Urinary bladder (tissue), 4 donors: Measurements from ENCODE around the gene TUBG1. TPM values are rescaled to one million over a fixed set of nuclear protein-coding genes. Genes with fewer than 3 reads are reported as not detected.
A peak's percentile ranks its signal among the peaks of the same experiment; 100 is the strongest.
"Not testable (repeated sequence)": the region's sequence is repeated elsewhere in the genome, so short reads cannot be mapped to it uniquely, and the experiment has no call there.

ENCODE experiments used
- DNase-seq: peaks from one replicate; pipeline ENCODE4 v3.0.0-alpha.2; 2015; ENCODE audit errors: extremely low spot score
- H3K27ac ChIP-seq: one replicate; pipeline ENCODE4 v1.5.1; 2013; ENCODE audit warnings: low read depth, mild to moderate bottlenecking, moderate library complexity
- H3K36me3 ChIP-seq: one replicate; pipeline ENCODE4 v1.6.1; 2013; ENCODE audit warnings: mild to moderate bottlenecking, moderate library complexity; ENCODE audit not compliant: insufficient read depth
- H3K4me1 ChIP-seq: one replicate; pipeline ENCODE4 v1.6.1; 2013; ENCODE audit warnings: mild to moderate bottlenecking, moderate library complexity; ENCODE audit not compliant: insufficient read depth
- H3K4me3 ChIP-seq: one replicate; pipeline ENCODE4 v1.5.1; 2013; ENCODE audit warnings: low read depth, low read length
- WGBS: extraction: QIAGEN DNeasy Blood & Tissue Kit; methylation state at CpG from one replicate; pipeline ENCODE4 v1.1.7; 2013; 5-methylcytosine and 5-hydroxymethylcytosine counted together
- polyA plus RNA-seq: library from polyadenylated mRNA; stranded (reverse); fragments of 200-250 nt; gene quantifications from one replicate; pipeline ENCODE4 v1.2.3, GENCODE V29; 2013
- total RNA-seq: library from RNA; depleted of rRNA; stranded (reverse); fragments of >200 nt; gene quantifications from one replicate; pipeline ENCODE4 v1.2.3, GENCODE V29; 2014
- donor health status: healthy with polysubstance abuse.
- donor health status: healthy.

The TUBG1 gene
- total and polyA plus RNA-seq, 2 donors: 15.2 to 42.9 TPM

DNA sequence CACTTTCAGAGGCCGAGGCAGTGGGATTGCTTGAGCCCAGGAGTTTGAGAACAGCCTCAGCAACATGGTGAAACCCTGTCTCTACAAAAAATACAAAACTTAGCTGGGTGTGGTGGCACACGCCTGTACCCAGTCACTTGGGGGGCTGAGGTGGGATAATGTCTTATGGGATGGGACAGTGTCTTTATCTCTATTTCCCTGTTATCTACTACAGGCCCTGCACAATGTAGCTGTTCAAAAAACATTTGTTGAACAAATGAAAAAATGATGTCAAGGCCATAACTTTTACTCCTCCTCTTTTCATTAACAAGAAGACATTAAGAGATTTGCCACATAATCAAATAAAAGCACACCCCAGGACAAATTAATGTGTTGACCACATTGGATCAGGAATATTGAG, 13.8 kb downstream of the TUBG1 start:
- Histone ChIP-seq H3K4me1 (no peaks in the 10 kb centered on the region), H3K27ac (no peak overlapping the region), H3K36me3 (no peaks in the 10 kb centered on the region), H3K4me3 (no peak overlapping the region)
- DNase-seq: no peak
- 86% methylated on average over 2 of the region's 2 CpGs for WGBS

DNA sequence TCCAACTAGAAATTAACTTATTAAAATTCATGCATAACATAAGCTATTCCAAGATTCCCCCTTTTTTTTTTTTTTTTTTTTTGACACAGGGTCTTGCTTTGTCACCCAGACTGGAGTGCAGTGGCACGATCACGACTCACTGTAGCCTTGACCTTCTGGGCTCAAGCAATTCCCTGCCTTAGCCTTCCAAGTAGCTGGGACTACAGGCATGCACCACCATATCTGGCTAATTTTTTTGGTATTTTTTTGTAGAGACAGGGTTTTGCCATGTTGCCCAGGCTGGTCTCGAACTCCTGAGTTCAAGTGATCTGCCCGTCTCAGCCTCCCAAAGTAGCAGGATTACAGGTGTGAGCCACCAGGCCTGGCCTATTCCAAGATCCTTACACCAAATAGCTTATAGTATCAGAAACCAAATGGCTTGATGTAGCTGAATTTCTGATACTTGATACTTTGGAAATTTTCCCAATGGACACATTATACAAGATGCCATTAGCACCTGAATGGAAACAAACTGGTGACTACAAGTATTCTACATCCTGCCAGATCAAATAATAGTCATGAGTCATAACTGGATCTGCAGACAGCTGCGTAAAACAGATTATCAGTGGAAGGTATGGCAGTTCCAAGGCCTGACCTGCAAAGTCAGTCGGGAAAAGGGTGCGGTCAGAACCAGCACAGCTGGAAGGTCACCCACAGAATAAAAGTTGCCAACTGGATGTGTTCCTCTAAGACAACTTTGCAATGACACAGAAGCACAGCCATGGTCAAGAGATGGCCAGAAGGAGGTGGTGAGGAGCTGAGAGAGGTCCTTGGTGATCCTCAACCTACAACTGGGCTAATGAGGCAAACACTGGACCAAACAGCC, 14.5 kb downstream of the TUBG1 start:
- no peak overlapping the region for H3K27ac ChIP-seq
- no peaks in the 10 kb centered on the region for H3K36me3 ChIP-seq
- no peak for DNase-seq

DNA sequence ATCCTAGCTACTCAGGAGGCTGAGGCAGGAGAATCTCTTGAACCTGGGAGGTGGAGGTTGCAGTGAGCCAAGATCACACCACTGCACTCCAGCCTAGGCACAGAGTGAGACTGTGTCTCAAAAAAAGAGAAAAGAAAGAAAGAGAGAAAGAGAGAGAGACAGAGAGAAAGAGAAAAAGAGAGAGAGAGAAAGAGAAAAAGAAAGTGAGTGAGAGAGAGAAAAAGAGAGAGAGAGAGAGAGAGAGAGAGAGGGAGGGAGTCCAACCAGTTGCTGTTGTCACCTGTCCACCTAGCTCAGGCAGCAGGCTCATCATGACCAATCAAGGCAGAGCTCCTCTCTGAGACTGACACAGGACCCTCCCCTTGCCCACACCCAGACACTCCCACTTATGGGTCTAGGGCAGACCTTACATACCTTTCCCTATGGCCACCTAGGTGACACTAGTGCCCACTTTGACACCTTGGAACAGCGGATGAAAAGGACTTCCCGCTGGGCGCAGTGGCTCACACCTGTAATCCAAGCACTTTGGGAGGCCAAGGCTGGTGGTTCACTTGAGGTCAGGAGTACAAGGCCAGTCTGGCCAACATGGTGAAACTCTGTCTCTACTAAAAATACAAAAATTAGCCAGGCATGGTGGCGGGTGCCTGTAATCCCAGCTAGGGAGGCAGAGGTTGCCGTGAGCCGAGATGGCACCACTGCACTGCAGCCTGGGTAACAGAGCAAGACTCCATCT, 17.7 kb downstream of the TUBG1 start:
- 92% methylated on average over 6 of the region's 6 CpGs for WGBS
- H3K27ac ChIP-seq, H3K36me3 ChIP-seq, H3K4me3 ChIP-seq, H3K4me1 ChIP-seq, DNase-seq: not testable (repeated sequence)

More for the DNA sequence above, 14.5 kb downstream of the TUBG1 start:
- Histone ChIP-seq H3K4me1 (no peaks in the 10 kb centered on the region), H3K4me3 (no peak overlapping the region)
- 83% methylated on average over 7 of the region's 7 CpGs for WGBS

DNA sequence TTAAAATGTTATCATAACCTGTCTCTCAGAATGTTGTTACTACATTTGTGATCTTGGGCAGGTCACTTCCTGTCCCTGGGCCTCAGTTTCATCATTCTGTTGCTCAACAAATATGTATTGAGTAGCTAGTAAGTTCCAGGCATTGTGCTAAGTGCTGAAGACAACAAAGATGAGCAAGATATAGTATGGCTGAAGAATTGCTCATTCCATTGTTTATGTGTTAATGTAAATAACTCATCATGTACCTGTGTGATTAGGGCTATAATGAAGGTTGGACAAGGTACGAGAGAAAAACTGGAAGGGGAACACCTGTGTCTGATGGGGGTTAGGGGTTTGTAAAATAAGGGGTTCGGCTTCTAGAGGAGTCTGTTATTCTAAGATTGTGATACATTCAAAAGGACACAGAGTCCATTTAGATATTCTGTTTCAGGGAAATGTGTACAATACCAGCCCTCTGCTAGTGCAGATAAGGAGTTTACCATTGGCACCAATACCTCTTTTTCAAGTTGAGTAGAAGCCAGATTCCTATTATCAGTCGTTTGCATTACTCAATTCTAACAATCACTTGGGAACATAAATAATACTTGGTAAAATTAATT, 20.0 kb downstream of the TUBG1 start:
- Histone ChIP-seq H3K4me1 (no peaks in the 10 kb centered on the region), H3K27ac (no peak overlapping the region), H3K36me3 (no peaks in the 10 kb centered on the region), H3K4me3 (no peak overlapping the region)
- 67% methylated on average over 3 of the region's 3 CpGs for WGBS
- DNase-seq: no peak

DNA sequence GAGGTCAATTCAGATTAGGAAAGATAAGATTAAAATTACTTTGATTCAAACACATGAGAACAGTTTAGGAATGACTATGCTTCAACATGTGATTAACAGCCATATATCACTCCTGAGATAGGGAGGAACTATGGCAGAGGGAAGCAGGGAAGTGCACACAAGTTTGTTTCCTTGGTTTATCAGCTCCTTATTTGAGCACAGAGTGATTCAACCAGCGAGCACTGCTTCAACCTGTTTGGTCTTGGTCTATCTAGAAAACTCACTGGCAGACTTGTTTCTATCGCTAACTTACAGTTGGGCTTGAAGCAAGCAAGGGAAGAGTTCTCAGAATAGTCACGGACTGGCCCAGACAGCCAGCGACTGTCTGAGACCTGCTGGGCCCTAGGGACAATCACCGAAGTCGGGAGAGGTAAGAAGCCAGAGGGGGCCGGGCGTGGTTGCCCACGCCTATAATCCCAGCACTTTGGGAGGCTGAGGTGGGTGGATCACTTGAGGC, 23.5 kb downstream of the TUBG1 start:
- 74% methylated on average over 9 of the region's 9 CpGs for WGBS
- no peak for DNase-seq
- no peaks in the 10 kb centered on the region for H3K36me3 ChIP-seq
- H3K27ac ChIP-seq: no peak overlapping the region
- H3K4me3 ChIP-seq: no peak overlapping the region
- no peaks in the 10 kb centered on the region for H3K4me1 ChIP-seq

DNA sequence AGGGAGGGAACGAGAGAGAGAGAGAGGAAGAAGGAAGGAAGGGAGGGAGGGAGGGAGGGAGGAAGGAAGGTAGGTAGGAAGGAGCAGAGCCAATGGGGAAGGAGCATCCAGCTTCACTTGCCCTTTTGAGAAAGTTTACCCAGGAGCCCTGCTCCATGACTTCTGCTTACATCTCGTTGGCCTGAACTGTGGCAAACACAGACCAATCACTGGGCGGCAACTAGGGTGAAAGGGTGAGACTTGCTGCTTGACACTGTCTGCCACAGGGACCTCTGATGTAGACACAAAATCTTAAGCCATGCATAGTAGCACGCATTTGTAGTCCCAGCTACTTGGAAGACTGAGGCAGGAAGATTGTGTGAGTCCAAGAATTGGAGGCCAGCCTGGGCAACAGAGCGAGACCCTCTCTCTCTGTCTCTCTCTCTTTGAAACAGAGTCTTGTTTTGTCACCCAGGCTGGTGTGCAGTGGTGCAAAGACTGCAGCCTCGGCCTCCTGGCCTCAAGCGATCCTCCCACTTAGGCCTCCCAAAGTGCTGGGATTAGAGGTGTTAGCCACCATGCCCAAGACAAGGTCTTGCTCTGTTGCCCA, 30.1 kb downstream of the TUBG1 start:
- 79% methylated on average over 6 of the region's 7 CpGs for WGBS
- DNase-seq: no peak
- no peaks in the 10 kb centered on the region for H3K4me1 ChIP-seq
- H3K27ac ChIP-seq: no peak overlapping the region
- H3K4me3 ChIP-seq: no peak overlapping the region
- no peaks in the 10 kb centered on the region for H3K36me3 ChIP-seq

DNA sequence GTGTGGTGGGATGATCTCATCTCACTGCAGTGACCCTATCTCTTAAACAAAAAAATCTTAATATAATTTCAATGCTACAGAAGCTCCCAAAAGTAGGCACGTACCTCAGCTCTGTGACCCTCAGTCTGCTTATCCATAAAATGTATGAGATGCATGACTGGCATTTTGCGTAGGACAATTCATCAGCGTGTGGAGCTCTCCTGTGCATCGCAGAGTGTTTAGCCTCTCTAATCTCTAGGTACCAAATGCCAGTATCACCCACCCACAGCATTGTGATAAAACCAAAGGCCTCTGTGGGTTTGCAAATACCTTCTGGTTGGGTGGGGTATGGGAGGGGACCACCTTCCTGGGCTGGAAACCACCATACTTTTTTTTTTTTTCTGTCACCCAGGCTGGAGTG, 30.6 kb downstream of the TUBG1 start:
- WGBS: 85% methylated on average over 4 of the region's 4 CpGs
- no peaks in the 10 kb centered on the region for H3K4me1 ChIP-seq
- no peak overlapping the region for H3K4me3 ChIP-seq
- no peak overlapping the region for H3K27ac ChIP-seq
- DNase-seq: no peak
- H3K36me3 ChIP-seq: no peaks in the 10 kb centered on the region

DNA sequence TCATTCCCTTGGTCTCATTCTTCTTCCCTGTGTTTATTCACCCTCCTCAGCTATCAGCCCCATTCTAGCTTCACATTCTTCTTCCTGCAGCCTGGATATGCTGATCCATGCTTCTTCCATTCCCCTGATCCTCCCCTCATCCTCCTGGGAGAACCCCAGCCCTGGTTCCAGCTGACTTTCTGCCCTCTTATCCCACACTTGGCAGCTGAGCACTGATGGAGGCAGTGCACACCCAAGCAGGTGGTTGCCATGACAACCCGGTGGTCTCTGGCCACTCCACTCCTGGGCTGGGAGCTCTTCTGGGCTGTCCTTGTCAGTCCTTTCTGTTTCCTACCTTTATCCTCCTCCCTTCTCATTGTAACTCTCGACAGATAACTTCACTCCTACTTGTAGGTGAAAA, 32.9 kb downstream of the TUBG1 start:
- Histone ChIP-seq H3K4me3 (no peak overlapping the region), H3K4me1 (no peaks in the 10 kb centered on the region), H3K27ac (no peak overlapping the region), H3K36me3 (no peaks in the 10 kb centered on the region)
- WGBS: 38% methylated on average over 2 of the region's 2 CpGs
- DNase-seq: no peak

DNA sequence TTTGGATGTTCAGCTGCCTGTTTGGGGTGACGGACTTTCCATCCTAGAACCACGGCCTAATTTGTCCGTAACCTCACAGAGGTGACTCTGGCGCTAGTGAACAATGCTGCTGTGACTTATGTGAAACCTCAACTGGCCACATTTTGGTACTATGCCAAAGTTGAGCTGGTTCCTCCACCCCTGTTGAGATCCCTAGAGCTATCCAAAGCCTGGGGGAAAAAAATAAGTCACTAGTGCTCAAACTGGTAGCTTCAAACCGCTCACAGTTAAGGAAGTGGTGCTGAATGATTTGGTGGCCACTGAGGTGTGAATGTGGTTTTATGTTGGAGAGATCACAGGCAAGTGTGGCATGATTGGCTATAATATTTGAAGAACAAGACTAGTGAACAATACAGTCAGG, 38.3 kb downstream of the TUBG1 start:
- Histone ChIP-seq H3K27ac (no peak overlapping the region), H3K36me3 (no peaks in the 10 kb centered on the region), H3K4me3 (no peak overlapping the region), H3K4me1 (no peaks in the 10 kb centered on the region)
- 87% methylated on average over 5 of the region's 5 CpGs for WGBS
- DNase-seq: no peak

DNA sequence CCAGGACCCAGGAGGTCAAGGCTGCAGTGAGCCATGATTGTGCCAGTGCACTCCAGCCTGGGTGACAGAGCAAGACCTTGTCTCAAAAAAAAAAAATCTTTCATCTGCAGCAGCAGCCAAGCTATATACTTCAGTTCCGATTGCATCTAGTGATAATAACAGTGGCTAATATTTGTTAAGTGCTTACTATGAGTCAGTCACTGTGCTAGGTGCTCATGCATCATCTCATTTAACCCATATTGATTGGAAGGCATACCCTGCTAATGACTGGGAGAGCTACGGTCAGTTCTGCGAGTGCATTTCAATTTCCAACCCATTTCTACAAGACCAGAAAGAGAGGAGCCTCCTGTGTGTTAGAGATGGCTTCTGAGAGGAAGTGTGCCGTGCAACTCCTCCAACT, 41.9 kb downstream of the TUBG1 start:
- WGBS: 75% methylated on average over 4 of the region's 4 CpGs
- no peak for DNase-seq
- Histone ChIP-seq H3K36me3 (no peaks in the 10 kb centered on the region), H3K4me3 (no peak overlapping the region), H3K27ac (no peak overlapping the region), H3K4me1 (no peaks in the 10 kb centered on the region)

DNA sequence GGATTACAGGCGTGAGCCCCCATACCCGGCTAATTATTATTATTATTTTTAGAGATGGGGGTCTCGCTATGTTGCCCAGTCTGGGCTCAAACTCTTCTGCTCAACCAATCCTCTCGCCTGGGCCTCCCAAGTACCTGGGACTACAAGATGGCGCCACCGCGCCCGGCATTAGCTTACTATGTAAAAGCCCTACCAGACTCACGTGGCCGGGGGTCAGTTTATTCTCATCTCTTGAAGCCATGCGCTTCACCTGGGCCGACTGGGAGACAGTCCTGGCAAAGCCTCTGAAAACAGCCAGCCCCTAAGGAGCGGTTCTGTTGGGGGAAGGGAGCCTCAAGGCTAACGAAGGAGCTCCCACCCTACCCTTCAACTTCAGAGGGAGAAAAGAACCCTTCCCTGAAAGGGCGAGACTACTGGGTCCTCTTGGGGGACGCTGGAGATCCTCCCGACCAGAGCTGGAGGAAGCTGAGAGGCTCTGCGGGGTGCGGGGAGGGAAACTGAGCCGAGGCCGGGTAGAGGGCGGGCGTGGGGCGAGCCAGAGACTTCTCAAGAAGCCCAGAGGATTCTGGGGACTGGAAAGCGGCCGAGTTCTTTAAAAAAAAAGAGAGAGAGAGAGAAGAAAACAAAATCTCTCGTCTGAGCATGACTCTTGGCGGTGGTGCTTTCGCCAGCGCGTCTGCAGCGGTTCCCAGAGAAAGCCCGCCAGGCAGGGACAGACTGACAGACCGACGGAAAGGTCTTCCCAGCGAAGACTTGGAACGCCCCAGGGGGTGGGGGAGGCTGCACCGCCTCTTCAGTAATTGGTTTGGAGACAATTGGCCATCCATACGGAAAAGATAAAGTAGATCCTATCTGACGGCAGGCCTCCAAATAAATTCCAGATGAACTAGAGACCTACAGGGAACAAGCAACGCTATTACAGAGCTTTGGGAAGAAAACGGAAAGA, 44.0 kb downstream of the TUBG1 start:
- Histone ChIP-seq H3K36me3 (no peaks in the 10 kb centered on the region), H3K4me1 (no peaks in the 10 kb centered on the region), H3K27ac (peak overlapping the region; percentile 67), H3K4me3 (peak overlapping the region; percentile 8)
- DNase-seq: no peak
- 24% methylated on average over 42 of the region's 42 CpGs for WGBS

DNA sequence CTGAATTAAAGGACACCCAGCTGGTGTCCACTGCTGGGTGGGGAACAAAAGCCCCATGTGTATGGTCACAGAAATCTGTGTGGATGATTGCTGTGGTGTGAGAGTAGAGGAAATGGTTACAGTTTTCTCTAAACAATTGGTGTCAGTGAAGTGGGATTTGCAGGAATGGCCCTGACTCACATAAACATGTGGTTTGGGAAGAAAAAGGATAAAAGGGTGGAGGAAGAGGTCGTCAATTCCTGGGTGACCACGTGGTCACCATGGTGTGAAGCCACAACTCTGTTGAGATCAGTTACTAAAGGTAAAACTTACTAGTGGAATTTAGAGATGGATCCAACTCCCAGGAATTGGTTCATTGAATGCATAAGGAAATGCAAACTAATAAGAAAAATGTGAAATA, 46.0 kb downstream of the TUBG1 start:
- 46% methylated on average over 2 of the region's 2 CpGs for WGBS
- DNase-seq: no peak
- H3K4me1 ChIP-seq: no peaks in the 10 kb centered on the region
- no peak overlapping the region for H3K27ac ChIP-seq
- no peak overlapping the region for H3K4me3 ChIP-seq
- H3K36me3 ChIP-seq: no peaks in the 10 kb centered on the region
